Kidney epithelial cell (primary cell): Measurements from ENCODE around the gene DHRS2. TPM values are rescaled to one million over a fixed set of nuclear protein-coding genes. Genes with fewer than 3 reads are reported as not detected.

Experiments
- DNase-seq: peaks from one replicate; pipeline ENCODE4 v3.0.0-alpha.2; 2010; ENCODE audit warnings: low read depth
- H3K27me3 ChIP-seq: 2 replicates; pipeline ENCODE4 v1.6.0; 2011; ENCODE audit warnings: low read length; ENCODE audit not compliant: control insufficient read depth, insufficient read depth
- H3K36me3 ChIP-seq: 2 replicates; pipeline ENCODE4 v1.5.1; 2011; ENCODE audit warnings: low read length; ENCODE audit not compliant: control insufficient read depth, insufficient read depth
- H3K4me3 ChIP-seq: 2 replicates; pipeline ENCODE4 v1.5.1; 2011; ENCODE audit warnings: low read depth, mild to moderate bottlenecking, control low read depth, low read length
- total RNA-seq: library from RNA; depleted of rRNA; stranded (reverse); fragments of >200 nt; gene quantifications from 2 replicates; pipeline ENCODE4 v1.2.3, GENCODE V29; 2015
- TF ChIP-seq, protein P1 (sequence below): IDR thresholded peaks from 2 replicates; pipeline ENCODE4 v1.5.1; 2011; ENCODE audit warnings: mild to moderate bottlenecking, moderate library complexity, low read length, control low read depth, inconsistent platforms; ENCODE audit not compliant: insufficient read depth, poor library complexity, severe bottlenecking

DHRS2 gene
- total RNA-seq, 1 donor from 2014 or later: 3.6 TPM

DNA sequence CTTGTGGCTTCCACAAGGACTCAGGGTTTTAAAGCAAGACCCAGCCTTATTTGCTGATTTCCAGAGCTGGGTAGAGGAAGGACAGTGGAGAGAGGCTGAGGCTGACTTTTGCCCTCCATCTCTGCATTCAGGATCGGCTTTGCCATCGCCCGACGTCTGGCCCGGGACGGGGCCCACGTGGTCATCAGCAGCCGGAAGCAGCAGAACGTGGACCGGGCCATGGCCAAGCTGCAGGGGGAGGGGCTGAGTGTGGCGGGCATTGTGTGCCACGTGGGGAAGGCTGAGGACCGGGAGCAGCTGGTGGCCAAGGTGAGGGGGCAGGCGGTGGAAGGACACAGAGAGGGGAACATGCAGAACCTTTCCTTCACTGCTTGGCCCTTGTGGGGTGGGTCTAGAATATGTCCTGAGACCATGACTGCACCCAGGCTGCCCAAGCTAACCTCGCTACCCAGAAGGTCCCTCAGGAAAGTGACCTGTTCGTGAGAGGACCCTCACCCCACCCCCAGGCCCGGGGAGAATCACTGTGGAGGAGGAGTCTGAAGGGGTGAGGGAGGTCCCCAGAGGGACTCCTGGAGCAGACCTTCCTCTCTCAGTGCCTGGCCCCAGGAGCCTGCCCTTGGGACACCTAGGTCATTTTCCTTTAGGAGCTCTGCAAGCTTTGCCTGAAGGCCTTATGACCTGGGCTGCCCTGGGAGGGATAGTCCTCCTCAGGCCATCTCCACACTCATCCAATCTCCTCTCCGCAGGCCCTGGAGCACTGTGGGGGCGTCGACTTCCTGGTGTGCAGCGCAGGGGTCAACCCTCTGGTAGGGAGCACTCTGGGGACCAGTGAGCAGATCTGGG, 3.1 kb downstream of the DHRS2 start:
- Histone ChIP-seq H3K27me3 (no peaks in the 10 kb centered on the region), H3K36me3 (no peaks in the 10 kb centered on the region), H3K4me3 (no peak overlapping the region)
- TF ChIP-seq, protein P1, sequence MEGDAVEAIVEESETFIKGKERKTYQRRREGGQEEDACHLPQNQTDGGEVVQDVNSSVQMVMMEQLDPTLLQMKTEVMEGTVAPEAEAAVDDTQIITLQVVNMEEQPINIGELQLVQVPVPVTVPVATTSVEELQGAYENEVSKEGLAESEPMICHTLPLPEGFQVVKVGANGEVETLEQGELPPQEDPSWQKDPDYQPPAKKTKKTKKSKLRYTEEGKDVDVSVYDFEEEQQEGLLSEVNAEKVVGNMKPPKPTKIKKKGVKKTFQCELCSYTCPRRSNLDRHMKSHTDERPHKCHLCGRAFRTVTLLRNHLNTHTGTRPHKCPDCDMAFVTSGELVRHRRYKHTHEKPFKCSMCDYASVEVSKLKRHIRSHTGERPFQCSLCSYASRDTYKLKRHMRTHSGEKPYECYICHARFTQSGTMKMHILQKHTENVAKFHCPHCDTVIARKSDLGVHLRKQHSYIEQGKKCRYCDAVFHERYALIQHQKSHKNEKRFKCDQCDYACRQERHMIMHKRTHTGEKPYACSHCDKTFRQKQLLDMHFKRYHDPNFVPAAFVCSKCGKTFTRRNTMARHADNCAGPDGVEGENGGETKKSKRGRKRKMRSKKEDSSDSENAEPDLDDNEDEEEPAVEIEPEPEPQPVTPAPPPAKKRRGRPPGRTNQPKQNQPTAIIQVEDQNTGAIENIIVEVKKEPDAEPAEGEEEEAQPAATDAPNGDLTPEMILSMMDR: no peak
- no peak for DNase-seq

DNA sequence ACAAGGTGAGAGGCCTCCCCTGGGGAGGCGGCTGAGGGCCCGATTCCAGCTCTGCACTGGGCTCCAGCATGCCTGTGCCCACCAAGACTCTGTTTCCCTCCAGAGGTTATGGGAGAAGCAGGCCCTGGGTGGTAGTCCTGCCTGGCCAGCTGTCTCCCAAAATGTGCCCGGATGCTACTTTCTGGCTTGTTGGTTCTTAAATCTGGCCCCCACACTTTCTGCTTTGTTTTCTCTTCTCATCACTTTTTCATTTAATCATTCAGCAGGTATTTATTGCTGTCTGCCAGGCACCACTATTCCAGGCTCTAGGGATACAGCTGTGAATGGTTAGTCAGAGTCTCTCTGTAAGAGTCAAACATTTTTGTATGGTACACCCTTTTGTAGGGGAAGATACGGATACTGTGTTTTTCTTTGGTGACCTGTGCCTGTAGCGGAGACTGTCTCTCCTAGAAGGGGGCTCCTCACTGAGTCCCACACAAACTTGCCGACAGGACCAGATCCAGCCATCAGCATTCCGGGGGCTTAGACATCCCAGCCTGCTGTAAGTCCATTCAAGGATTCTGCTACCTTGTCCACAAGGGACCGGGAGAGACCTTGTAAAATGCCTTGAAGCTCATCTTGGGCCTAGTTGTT, 3.8 kb downstream of the DHRS2 start:
- H3K36me3 ChIP-seq: no peaks in the 10 kb centered on the region
- H3K27me3 ChIP-seq: no peaks in the 10 kb centered on the region
- H3K4me3 ChIP-seq: no peak overlapping the region
- DNase-seq: no peak
- TF ChIP-seq, protein P1: no peak

DNA sequence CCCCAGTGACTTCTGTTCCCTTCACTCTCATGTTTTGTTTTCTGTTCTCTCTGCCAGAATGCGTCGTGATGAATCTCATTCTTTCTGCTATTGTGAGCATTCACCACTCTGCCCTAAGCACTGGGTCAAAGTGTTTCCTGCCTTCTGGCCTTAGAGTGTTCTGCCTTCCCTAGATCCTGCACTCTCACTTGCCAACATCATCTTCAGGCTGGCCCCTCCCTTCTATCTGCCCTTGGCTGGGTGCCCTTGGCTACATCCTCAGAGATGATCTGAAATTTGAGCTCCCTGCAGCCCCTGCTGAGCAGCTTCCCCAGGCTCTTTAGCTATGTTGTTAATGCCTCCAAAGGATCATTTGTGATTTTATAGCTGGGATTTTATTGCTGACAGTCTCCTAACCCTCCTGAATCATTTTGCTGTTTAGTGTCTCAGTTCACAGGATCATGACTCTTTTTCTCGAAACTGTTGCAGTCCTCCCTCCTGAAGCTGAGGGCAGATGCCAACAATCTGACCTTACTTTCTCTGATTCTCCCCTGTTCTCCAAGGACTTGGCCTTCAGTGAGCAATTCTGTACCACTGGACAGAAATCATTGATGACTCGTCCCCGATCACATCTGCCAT, 4.5 kb downstream of the DHRS2 start:
- H3K36me3 ChIP-seq: no peaks in the 10 kb centered on the region
- H3K4me3 ChIP-seq: no peak overlapping the region
- DNase-seq: no peak
- H3K27me3 ChIP-seq: no peaks in the 10 kb centered on the region
- TF ChIP-seq, protein P1: no peak

DNA sequence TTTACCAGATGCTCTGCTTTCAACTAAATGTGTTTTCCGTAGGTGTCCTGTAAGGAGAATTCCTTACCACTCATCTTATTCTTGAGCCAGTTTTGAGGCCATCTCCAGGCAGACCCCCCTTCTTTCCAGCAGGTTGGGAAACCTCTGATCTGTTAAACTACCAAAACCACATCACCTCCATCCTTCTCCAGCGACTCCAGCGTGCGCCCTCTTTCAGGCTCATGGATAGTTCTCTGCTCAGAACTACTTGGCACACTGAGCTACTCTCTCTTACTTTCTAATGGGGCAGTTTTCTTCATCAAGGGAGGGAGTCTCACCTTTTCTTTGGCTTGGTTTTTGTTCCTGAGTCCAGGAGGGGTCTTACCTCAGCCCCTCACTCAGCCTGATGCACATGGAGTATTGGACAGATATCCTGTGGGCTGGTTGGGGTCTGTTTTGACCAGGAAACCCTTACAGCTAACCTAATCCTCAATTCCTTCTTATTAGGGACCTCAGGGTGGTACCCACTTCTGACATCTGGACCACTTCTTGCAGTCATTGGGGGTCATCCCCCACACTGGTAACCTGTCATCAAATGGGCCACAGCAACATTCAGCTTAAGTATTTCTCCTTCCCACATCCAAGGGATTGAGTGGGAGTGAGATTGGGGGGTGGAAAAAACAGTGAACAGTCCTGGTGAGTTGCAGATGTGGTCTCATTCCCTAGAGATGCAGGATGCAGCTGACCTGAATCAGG, 5.2 kb downstream of the DHRS2 start:
- Histone ChIP-seq H3K4me3 (no peak overlapping the region), H3K36me3 (no peaks in the 10 kb centered on the region), H3K27me3 (no peaks in the 10 kb centered on the region)
- no peak for DNase-seq
- TF ChIP-seq, protein P1: no peak

DNA sequence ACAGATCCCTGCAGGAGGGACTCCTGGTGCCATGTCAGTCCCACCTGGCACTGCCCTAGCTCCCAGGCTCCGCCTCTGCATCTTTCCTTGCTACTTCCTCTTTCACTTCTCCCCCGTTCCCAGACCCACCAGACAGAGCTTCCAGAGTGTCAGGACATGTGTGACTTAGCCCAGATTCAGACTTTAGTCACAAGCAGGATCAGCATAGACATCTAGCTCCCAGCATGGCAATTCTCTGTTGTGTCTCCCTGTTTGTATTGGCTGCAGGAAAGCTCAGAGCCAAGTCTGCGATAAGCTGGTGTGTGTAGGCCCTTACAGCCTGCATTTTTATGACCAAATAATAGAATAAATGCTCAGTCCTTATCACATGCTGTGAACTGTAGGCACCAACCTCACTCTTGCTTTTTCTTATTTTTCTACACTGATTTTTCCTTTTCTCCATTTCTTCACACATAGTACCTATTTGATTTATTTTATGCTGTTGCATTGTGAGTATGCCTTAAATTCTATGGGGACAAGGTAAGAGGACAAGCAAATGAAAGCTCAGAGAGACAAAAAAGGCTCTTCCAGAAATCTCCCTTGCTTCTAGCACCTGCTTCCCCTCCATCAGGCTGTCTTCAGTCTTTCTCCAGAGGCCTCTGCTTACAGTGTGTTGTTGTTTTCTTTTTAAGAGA, 5.9 kb downstream of the DHRS2 start:
- Histone ChIP-seq H3K36me3 (no peaks in the 10 kb centered on the region), H3K4me3 (no peak overlapping the region), H3K27me3 (no peaks in the 10 kb centered on the region)
- TF ChIP-seq, protein P1: no peak
- no peak for DNase-seq
